ENCODE results near the gene MAPKAPK2.
"Not testable (repeated sequence)": the region's sequence is repeated elsewhere in the genome, so short reads cannot be mapped to it uniquely, and the experiment has no call there.

The MAPKAPK2 gene

DNA sequence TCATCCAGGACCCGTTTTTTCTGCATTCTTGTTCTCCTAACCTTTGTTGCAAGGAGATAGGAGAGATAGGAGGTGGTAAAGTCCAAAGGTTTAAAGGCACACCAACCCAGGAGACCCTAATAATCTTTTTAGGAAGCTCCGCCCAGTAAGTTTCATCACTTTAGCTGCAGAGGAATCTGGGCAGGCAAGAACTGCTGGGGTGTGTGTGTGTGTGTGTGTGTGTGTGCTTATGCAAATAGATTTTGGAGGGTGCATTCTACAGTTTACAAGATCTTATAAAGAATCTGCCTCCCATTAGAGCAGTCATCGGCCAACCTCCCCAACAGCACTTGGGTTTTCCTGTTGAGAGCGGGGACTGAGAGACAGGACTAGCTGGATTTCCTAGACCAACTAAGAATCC lies 91.5 kb downstream of the MAPKAPK2 start:
- no peak overlapping the region for H3K4me3 ChIP-seq (ENCODE audit: low read length in 2 of 2)
- H2AFZ ChIP-seq (ENCODE audit: low read length) = no peak overlapping the region
- H2BK12ac ChIP-seq (ENCODE audit: low read length) = no peak overlapping the region
- H4K8ac ChIP-seq (ENCODE audit: low read depth, low read length) = no peak overlapping the region
- H2BK5ac ChIP-seq (ENCODE audit: low read length) = no peak overlapping the region
- no peak for DNase-seq (ENCODE audit: low spot score)
- no peak overlapping the region for H3K14ac ChIP-seq (ENCODE audit: low read length)
- no peak overlapping the region for H3K9ac ChIP-seq (ENCODE audit: low read depth, low read length, poor library complexity)
- H3K4ac ChIP-seq (ENCODE audit: low read length) = no peak overlapping the region
- H4K91ac ChIP-seq (ENCODE audit: low read depth, low read length, poor library complexity) = no peak overlapping the region
- H2AK5ac ChIP-seq (ENCODE audit: low read depth, low read length) = no peak overlapping the region
- no peak overlapping the region for H3K18ac ChIP-seq (ENCODE audit: low read length)
- H3K79me1 ChIP-seq (ENCODE audit: low read depth, low read length) = no peaks in the 10 kb centered on the region
- no peak overlapping the region for H2BK120ac ChIP-seq (ENCODE audit: low read depth, low read length)
- no peak overlapping the region for H2BK15ac ChIP-seq (ENCODE audit: low read length)
- no peaks in the 10 kb centered on the region for H3K9me3 ChIP-seq (replicated peaks in 1 of 2; ENCODE audit: control insufficient read depth in 2 of 2, insufficient read depth in 1 of 2, low read depth in 1 of 2, low read length in 2 of 2)
- H3K36me3 ChIP-seq (replicated peaks in 1 of 2; ENCODE audit: control insufficient read depth in 2 of 2, insufficient read depth in 2 of 2, low read length in 2 of 2) = no peaks in the 10 kb centered on the region
- H3K23ac ChIP-seq (ENCODE audit: low read depth, low read length, poor library complexity) = no peak overlapping the region
- H3K27ac ChIP-seq (replicated peaks; ENCODE audit: low read length) = no peak overlapping the region
- no peaks in the 10 kb centered on the region for H3K4me1 ChIP-seq (ENCODE audit: control insufficient read depth in 2 of 2, insufficient read depth in 1 of 2, low read depth in 1 of 2, low read length in 2 of 2)
- WGBS, 2 donors (ENCODE audit: extremely low coverage in 2 of 2, insufficient read length in 2 of 2, insufficient replicate concordance in 1 of 2) = no CpG with 5 or more reads among the region's 4 CpGs
- H3K4me2 ChIP-seq (ENCODE audit: insufficient read depth, low read length, poor library complexity, severe bottlenecking) = no peak overlapping the region
- peaks cover 0 to 20% (median 0%) of the 10 kb centered on the region in 3 experiments for H3K27me3 ChIP-seq (ENCODE audit: control insufficient read depth in 3 of 3, insufficient read depth in 3 of 3, low read depth in 1 of 3, low read length in 3 of 3)

DNA sequence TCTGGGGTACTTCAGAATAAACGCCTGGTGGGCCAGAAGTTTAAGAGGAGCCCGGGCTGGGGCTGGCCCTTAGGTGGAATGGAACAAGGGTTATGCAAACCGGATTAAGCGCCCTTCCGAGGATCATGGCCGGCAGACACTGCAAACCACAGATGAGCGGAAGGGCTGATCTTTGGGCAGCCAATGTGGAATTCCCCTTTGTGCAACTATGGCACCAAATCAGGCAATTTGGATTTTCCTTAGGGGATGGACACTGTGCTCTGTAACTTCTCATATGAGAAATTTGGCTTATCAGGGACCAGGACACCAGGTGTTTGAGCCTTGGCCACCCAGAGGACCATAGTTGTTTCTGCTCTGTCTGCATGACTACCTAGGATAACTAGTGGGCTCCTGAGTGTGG lies 93.3 kb downstream of the MAPKAPK2 start:
- H3K27ac ChIP-seq (replicated peaks; ENCODE audit: low read length) = no peak overlapping the region
- WGBS, 2 donors (ENCODE audit: extremely low coverage in 2 of 2, insufficient read length in 2 of 2, insufficient replicate concordance in 1 of 2) = no CpG with 5 or more reads among the region's 7 CpGs
- H3K36me3 ChIP-seq (replicated peaks in 1 of 2; ENCODE audit: control insufficient read depth in 2 of 2, insufficient read depth in 2 of 2, low read length in 2 of 2) = no peaks in the 10 kb centered on the region
- H3K18ac ChIP-seq (ENCODE audit: low read length) = no peak overlapping the region
- no peaks in the 10 kb centered on the region for H3K79me1 ChIP-seq (ENCODE audit: low read depth, low read length)
- no peak overlapping the region for H2AFZ ChIP-seq (ENCODE audit: low read length)
- peaks cover 0 to 7% (median 0%) of the 10 kb centered on the region in 3 experiments for H3K27me3 ChIP-seq (ENCODE audit: control insufficient read depth in 3 of 3, insufficient read depth in 3 of 3, low read depth in 1 of 3, low read length in 3 of 3)
- no peak for DNase-seq (ENCODE audit: low spot score)
- H2BK120ac ChIP-seq (ENCODE audit: low read depth, low read length) = no peak overlapping the region
- no peak overlapping the region for H2BK5ac ChIP-seq (ENCODE audit: low read length)
- H2AK5ac ChIP-seq (ENCODE audit: low read depth, low read length) = no peak overlapping the region
- no peak overlapping the region for H3K4me2 ChIP-seq (ENCODE audit: insufficient read depth, low read length, poor library complexity, severe bottlenecking)
- no peak overlapping the region for H4K91ac ChIP-seq (ENCODE audit: low read depth, low read length, poor library complexity)
- H3K4me1 ChIP-seq (ENCODE audit: control insufficient read depth in 2 of 2, insufficient read depth in 1 of 2, low read depth in 1 of 2, low read length in 2 of 2) = no peaks in the 10 kb centered on the region
- no peak overlapping the region for H3K23ac ChIP-seq (ENCODE audit: low read depth, low read length, poor library complexity)
- H2BK12ac ChIP-seq (ENCODE audit: low read length) = no peak overlapping the region
- no peak overlapping the region for H3K14ac ChIP-seq (ENCODE audit: low read length)
- no peaks in the 10 kb centered on the region for H3K9me3 ChIP-seq (replicated peaks in 1 of 2; ENCODE audit: control insufficient read depth in 2 of 2, insufficient read depth in 1 of 2, low read depth in 1 of 2, low read length in 2 of 2)
- no peak overlapping the region for H4K8ac ChIP-seq (ENCODE audit: low read depth, low read length)
- no peak overlapping the region for H2BK15ac ChIP-seq (ENCODE audit: low read length)
- H3K4me3 ChIP-seq (ENCODE audit: low read length in 2 of 2) = no peak overlapping the region
- H3K9ac ChIP-seq (ENCODE audit: low read depth, low read length, poor library complexity) = no peak overlapping the region
- H3K4ac ChIP-seq (ENCODE audit: low read length) = no peak overlapping the region

DNA sequence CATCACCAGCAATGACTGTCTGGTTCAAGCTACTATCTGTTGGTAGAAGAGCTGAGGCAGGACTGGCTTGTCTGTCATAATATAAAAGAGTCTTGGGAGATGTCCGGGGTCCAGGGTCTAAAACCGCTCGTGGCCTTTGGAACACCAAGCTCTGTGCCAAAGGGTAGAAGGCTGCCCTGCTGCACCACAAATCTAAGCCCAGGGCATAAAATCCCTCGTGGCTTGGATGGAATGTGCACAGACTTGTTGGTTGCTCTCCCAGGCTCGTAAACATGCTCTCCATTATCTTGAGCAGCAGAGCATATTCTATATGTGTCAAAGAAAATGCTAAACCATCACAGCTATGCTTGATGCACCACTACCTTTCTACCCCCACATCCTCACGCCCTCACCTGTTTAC lies 94.2 kb downstream of the MAPKAPK2 start:
- H2BK5ac ChIP-seq (ENCODE audit: low read length); H4K8ac ChIP-seq (ENCODE audit: low read depth, low read length); H3K4me1 ChIP-seq (ENCODE audit: control insufficient read depth in 2 of 2, insufficient read depth in 1 of 2, low read depth in 1 of 2, low read length in 2 of 2); H2AFZ ChIP-seq (ENCODE audit: low read length); H4K91ac ChIP-seq (ENCODE audit: low read depth, low read length, poor library complexity); H2BK15ac ChIP-seq (ENCODE audit: low read length); H3K79me1 ChIP-seq (ENCODE audit: low read depth, low read length); H2BK120ac ChIP-seq (ENCODE audit: low read depth, low read length); H3K4ac ChIP-seq (ENCODE audit: low read length); H3K36me3 ChIP-seq (replicated peaks in 1 of 2; ENCODE audit: control insufficient read depth in 2 of 2, insufficient read depth in 2 of 2, low read length in 2 of 2); H3K9ac ChIP-seq (ENCODE audit: low read depth, low read length, poor library complexity); DNase-seq (ENCODE audit: low spot score); H2BK12ac ChIP-seq (ENCODE audit: low read length); H3K14ac ChIP-seq (ENCODE audit: low read length); H3K23ac ChIP-seq (ENCODE audit: low read depth, low read length, poor library complexity); H3K27ac ChIP-seq (replicated peaks; ENCODE audit: low read length); H3K9me3 ChIP-seq (replicated peaks in 1 of 2; ENCODE audit: control insufficient read depth in 2 of 2, insufficient read depth in 1 of 2, low read depth in 1 of 2, low read length in 2 of 2); H2AK5ac ChIP-seq (ENCODE audit: low read depth, low read length); H3K4me3 ChIP-seq (ENCODE audit: low read length in 2 of 2); H3K18ac ChIP-seq (ENCODE audit: low read length); H3K4me2 ChIP-seq (ENCODE audit: insufficient read depth, low read length, poor library complexity, severe bottlenecking): not testable (repeated sequence)
- peaks cover 0 to 13% (median 0%) of the 10 kb centered on the region in 3 experiments for H3K27me3 ChIP-seq (ENCODE audit: control insufficient read depth in 3 of 3, insufficient read depth in 3 of 3, low read depth in 1 of 3, low read length in 3 of 3)
- WGBS, 2 donors (ENCODE audit: extremely low coverage in 2 of 2, insufficient read length in 2 of 2, insufficient replicate concordance in 1 of 2) = no CpG with 5 or more reads among the region's 6 CpGs

DNA sequence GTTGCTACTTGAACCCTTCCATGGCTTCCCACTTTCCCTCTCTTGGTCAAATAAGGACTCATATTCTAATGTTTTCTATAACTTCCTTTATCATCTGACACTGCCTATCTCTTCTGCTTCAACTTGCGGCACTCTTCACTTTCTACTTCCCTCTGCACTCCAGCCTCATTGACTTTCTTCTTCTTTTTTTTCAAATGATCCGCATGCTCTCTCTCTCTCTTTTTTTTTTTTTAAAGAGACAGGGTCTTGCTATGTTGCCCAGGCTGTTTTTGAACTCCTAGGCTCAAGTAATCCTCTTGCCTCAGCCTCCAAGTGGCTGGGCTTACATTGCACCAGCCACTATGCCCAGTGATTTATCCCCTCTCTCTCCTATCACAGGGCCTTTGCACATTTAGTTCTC lies 94.9 kb downstream of the MAPKAPK2 start:
- Histone ChIP-seq H2BK5ac (ENCODE audit: low read length) (no peak overlapping the region), H3K23ac (ENCODE audit: low read depth, low read length, poor library complexity) (no peak overlapping the region), H3K9me3 (replicated peaks in 1 of 2; ENCODE audit: control insufficient read depth in 2 of 2, insufficient read depth in 1 of 2, low read depth in 1 of 2, low read length in 2 of 2) (no peaks in the 10 kb centered on the region), H3K79me1 (ENCODE audit: low read depth, low read length) (no peaks in the 10 kb centered on the region), H3K9ac (ENCODE audit: low read depth, low read length, poor library complexity) (no peak overlapping the region), H3K4ac (ENCODE audit: low read length) (no peak overlapping the region), H3K4me1 (ENCODE audit: control insufficient read depth in 2 of 2, insufficient read depth in 1 of 2, low read depth in 1 of 2, low read length in 2 of 2) (no peaks in the 10 kb centered on the region), H4K91ac (ENCODE audit: low read depth, low read length, poor library complexity) (no peak overlapping the region), H2BK15ac (ENCODE audit: low read length) (no peak overlapping the region), H2BK12ac (ENCODE audit: low read length) (no peak overlapping the region), H3K14ac (ENCODE audit: low read length) (no peak overlapping the region), H4K8ac (ENCODE audit: low read depth, low read length) (no peak overlapping the region), H3K27ac (replicated peaks; ENCODE audit: low read length) (no peak overlapping the region), H2AFZ (ENCODE audit: low read length) (no peak overlapping the region), H3K27me3 (ENCODE audit: control insufficient read depth in 3 of 3, insufficient read depth in 3 of 3, low read depth in 1 of 3, low read length in 3 of 3) (peaks cover 0 to 21% (median 0%) of the 10 kb centered on the region in 3 experiments), H2BK120ac (ENCODE audit: low read depth, low read length) (no peak overlapping the region), H2AK5ac (ENCODE audit: low read depth, low read length) (no peak overlapping the region), H3K18ac (ENCODE audit: low read length) (no peak overlapping the region), H3K4me3 (ENCODE audit: low read length in 2 of 2) (no peak overlapping the region), H3K36me3 (replicated peaks in 1 of 2; ENCODE audit: control insufficient read depth in 2 of 2, insufficient read depth in 2 of 2, low read length in 2 of 2) (no peaks in the 10 kb centered on the region), H3K4me2 (ENCODE audit: insufficient read depth, low read length, poor library complexity, severe bottlenecking) (no peak overlapping the region)
- WGBS, 2 donors (ENCODE audit: extremely low coverage in 2 of 2, insufficient read length in 2 of 2, insufficient replicate concordance in 1 of 2) = no CpG with 5 or more reads among the region's 2 CpGs
- DNase-seq (ENCODE audit: low spot score) = no peak

All from neuronal stem cell (in vitro differentiated cells).